GM23248 (cell line): ENCODE results near the gene IL10RB. TPM values are rescaled to one million over a fixed set of nuclear protein-coding genes. Genes with fewer than 3 reads are reported as not detected.

Experiments
- DNase-seq: peaks from one replicate; pipeline ENCODE4 v3.0.0-alpha.2; 2015
- H2AFZ ChIP-seq: fragments of 200-600 bp; sonication (generic); 2 replicates; pipeline ENCODE4 v1.6.1; 2016; ENCODE audit warnings: antibody characterized with exemption
- H3F3A ChIP-seq: fragments of 200-600 bp; sonication (generic); 2 replicates; pipeline ENCODE4 v1.6.1; 2016; ENCODE audit warnings: mild to moderate bottlenecking, antibody characterized with exemption, mixed run types; ENCODE audit not compliant: insufficient read depth
- H3K27ac ChIP-seq: fragments of 200-600 bp; sonication (generic); 2 replicates; pipeline ENCODE4 v1.5.1; 2016; ENCODE audit warnings: mild to moderate bottlenecking
- H3K27me3 ChIP-seq: fragments of 200-600 bp; sonication (generic); replicated peaks from 2 replicates; pipeline ENCODE4 v1.6.1; 2016; ENCODE audit warnings: mild to moderate bottlenecking; ENCODE audit not compliant: insufficient read depth
- H3K36me3 ChIP-seq: fragments of 200-600 bp; sonication (generic); 2 replicates; pipeline ENCODE4 v1.6.1; 2016; ENCODE audit warnings: low read depth, mild to moderate bottlenecking
- H3K4me1 ChIP-seq: fragments of 200-600 bp; sonication (generic); 2 replicates; pipeline ENCODE4 v1.6.1; 2016; ENCODE audit warnings: mild to moderate bottlenecking; ENCODE audit not compliant: insufficient read depth
- H3K4me2 ChIP-seq: fragments of 200-600 bp; sonication (generic); one replicate; pipeline ENCODE4 v1.6.1; 2016; ENCODE audit warnings: mild to moderate bottlenecking; ENCODE audit not compliant: unreplicated experiment
- H3K4me3 ChIP-seq: fragments of 200-600 bp; sonication (generic); 2 replicates; pipeline ENCODE4 v1.5.1; 2016; ENCODE audit warnings: mild to moderate bottlenecking
- H3K79me2 ChIP-seq: fragments of 200-600 bp; sonication (generic); 2 replicates; pipeline ENCODE4 v1.6.1; 2016; ENCODE audit warnings: mild to moderate bottlenecking; ENCODE audit not compliant: insufficient read depth
- H3K9ac ChIP-seq: fragments of 200-600 bp; sonication (generic); 2 replicates; pipeline ENCODE4 v1.6.1; 2016; ENCODE audit warnings: mild to moderate bottlenecking
- H3K9me2 ChIP-seq: fragments of 200-600 bp; sonication (generic); 2 replicates; pipeline ENCODE4 v1.6.1; 2016; ENCODE audit warnings: mixed run types, mild to moderate bottlenecking, moderate library complexity; ENCODE audit not compliant: insufficient read depth
- H3K9me3 ChIP-seq: fragments of 200-600 bp; sonication (generic); one replicate; pipeline ENCODE4 v1.6.1; 2017; ENCODE audit warnings: low read depth
- H4K20me1 ChIP-seq: fragments of 200-600 bp; sonication (generic); 2 replicates; pipeline ENCODE4 v1.6.0; 2016; ENCODE audit not compliant: insufficient read depth
- EZH2 ChIP-seq: fragments of 200-600 bp; sonication (generic); IDR thresholded peaks from 2 replicates; pipeline ENCODE4 v1.6.1; 2018; ENCODE audit warnings: antibody characterized with exemption, mild to moderate bottlenecking; ENCODE audit not compliant: insufficient read depth, poor library complexity, severe bottlenecking
- EZH2phosphoT487 ChIP-seq: fragments of 200-600 bp; sonication (generic); IDR thresholded peaks from 2 replicates; pipeline ENCODE4 v1.6.1; 2018; ENCODE audit warnings: antibody characterized with exemption, moderate library complexity, mild to moderate bottlenecking, low read depth; ENCODE audit not compliant: insufficient read depth
- WGBS, 2 experiments: methylation state at CpG; one replicate each; pipeline ENCODE4 v1.1.6; 2015 to 2017; ENCODE audit warnings: low lambda C conversion rate in 2 of 2, low coverage in 1 of 2; ENCODE audit errors: missing lambda C conversion rate in 2 of 2; 5-methylcytosine and 5-hydroxymethylcytosine counted together
- in situ Hi-C: fragments of 300-500 bp; cut with MboI; formaldehyde crosslinking; loops from 2 replicates; pipeline ENCODE4 v1.15.0; 2020
- polyA plus RNA-seq: library from polyadenylated mRNA; unstranded; fragments of >200 nt; fragmentation: Nextera tagmentation; extraction: Ambion mirVana; gene quantifications from 2 replicates; pipeline ENCODE4 v1.2.1, GENCODE V29; 2016
- total RNA-seq: library from RNA; depleted of rRNA; stranded (reverse); fragments of >200 nt; shearing (Covaris generic); gene quantifications from 2 replicates; pipeline ENCODE4 v1.2.3, GENCODE V29; 2014

Gene IL10RB
- total and polyA plus RNA-seq, 2 experiments from 2014 or later = 49.3 to 52.4 TPM

DNA sequence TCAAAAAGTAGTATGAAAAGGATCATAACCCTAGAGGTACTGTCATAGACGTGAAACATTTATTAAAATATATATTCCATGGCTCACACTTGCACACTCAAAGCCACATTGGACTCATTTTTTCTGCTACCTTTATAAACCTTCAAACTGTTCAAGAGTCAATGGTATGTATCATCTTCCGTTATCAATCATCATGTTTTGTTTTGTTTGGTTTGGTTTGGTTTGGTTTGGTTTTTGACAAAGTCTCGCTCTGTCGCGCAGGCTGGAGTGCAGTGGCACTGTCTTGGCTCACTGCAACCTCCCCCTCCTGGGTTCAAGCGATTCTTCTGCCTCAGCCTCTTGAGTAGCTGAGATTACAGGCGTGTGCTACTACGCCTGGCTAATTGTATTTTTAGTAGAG is 34.6 kb upstream of the IL10RB start:
- no peaks in the 10 kb centered on the region for H3K36me3 ChIP-seq
- H2AFZ ChIP-seq = no peak overlapping the region
- DNase-seq = no peak
- H3K27ac ChIP-seq = no peak overlapping the region
- 0 out of 2 replicates have a peak, but pooled peaks cover 4% of the 10 kb centered on the region for H3F3A ChIP-seq
- TF ChIP-seq EZH2phosphoT487 (no peak), EZH2 (no peak)
- peaks cover 5% of the 10 kb centered on the region; the same call in 1 of the 2 replicates for H3K4me1 ChIP-seq
- no peaks in the 10 kb centered on the region for H3K27me3 ChIP-seq
- peak overlapping the region; percentile 92 for H3K4me2 ChIP-seq
- peak overlapping the region; percentile 97; the same call in 1 of the 2 replicates for H3K9ac ChIP-seq
- H3K4me3 ChIP-seq = peak overlapping the region; percentile 93
- H4K20me1 ChIP-seq = no peaks in the 10 kb centered on the region
- no peaks in the 10 kb centered on the region for H3K9me2 ChIP-seq
- H3K9me3 ChIP-seq = no peaks in the 10 kb centered on the region
- in situ Hi-C loops = no loop called here
- peaks cover 50% of the 10 kb centered on the region for H3K79me2 ChIP-seq
- WGBS, 2 experiments = 89 to 91% methylated on average over 8 of the region's 8 CpGs

DNA sequence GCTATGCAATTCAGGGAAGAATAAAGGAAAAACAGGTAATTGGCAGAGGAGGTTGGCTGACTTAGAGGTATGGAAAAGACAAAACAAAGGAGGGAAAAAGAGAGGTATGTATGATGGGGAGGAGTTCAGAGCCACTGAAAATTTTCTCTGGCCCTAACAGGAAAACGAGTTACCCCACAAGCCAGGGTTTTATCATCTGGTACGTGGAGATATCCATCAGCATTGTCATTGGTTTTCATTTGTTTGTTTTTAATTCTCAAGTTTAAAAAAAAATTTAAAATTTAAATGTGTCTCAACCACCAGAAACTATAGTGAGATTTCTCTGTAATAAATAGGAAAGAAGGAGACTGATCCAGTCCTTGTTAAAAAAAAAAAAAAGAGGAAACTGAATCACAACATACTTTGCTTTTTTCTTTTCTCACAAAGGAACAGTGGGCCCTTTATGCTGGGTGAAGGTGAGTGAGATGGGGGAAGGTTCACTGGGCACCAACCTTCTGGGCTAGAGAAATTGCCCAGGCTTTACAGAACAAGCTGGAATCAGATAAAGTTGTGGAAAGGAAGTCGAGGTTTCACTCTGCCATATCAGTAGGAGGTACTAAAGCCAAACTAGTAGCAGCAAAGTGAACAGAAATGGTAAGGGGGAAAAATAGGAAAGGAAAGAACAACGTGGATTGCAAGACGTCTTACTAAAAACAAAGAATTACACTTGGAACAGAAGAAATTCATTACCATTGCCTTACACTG is 33.7 kb upstream of the IL10RB start:
- no peak overlapping the region for H3K9ac ChIP-seq
- no peaks in the 10 kb centered on the region for H3K9me3 ChIP-seq
- no peak for TF ChIP-seq EZH2
- no peak for TF ChIP-seq EZH2phosphoT487
- H2AFZ ChIP-seq = no peak overlapping the region
- H3F3A ChIP-seq = 0 out of 2 replicates have a peak, but pooled peaks cover 4% of the 10 kb centered on the region
- peaks cover 52% of the 10 kb centered on the region for H3K79me2 ChIP-seq
- in situ Hi-C loops = no loop called here
- no peaks in the 10 kb centered on the region for H3K36me3 ChIP-seq
- H3K27me3 ChIP-seq = no peaks in the 10 kb centered on the region
- no peak overlapping the region for H3K4me3 ChIP-seq
- peaks cover 5% of the 10 kb centered on the region; the same call in 1 of the 2 replicates for H3K4me1 ChIP-seq
- no peaks in the 10 kb centered on the region for H3K9me2 ChIP-seq
- no peaks in the 10 kb centered on the region for H4K20me1 ChIP-seq
- H3K4me2 ChIP-seq = no peak overlapping the region
- no peak overlapping the region for H3K27ac ChIP-seq
- DNase-seq = no peak
- WGBS, 2 experiments = 76 to 82% methylated on average over 5 of the region's 5 CpGs

DNA sequence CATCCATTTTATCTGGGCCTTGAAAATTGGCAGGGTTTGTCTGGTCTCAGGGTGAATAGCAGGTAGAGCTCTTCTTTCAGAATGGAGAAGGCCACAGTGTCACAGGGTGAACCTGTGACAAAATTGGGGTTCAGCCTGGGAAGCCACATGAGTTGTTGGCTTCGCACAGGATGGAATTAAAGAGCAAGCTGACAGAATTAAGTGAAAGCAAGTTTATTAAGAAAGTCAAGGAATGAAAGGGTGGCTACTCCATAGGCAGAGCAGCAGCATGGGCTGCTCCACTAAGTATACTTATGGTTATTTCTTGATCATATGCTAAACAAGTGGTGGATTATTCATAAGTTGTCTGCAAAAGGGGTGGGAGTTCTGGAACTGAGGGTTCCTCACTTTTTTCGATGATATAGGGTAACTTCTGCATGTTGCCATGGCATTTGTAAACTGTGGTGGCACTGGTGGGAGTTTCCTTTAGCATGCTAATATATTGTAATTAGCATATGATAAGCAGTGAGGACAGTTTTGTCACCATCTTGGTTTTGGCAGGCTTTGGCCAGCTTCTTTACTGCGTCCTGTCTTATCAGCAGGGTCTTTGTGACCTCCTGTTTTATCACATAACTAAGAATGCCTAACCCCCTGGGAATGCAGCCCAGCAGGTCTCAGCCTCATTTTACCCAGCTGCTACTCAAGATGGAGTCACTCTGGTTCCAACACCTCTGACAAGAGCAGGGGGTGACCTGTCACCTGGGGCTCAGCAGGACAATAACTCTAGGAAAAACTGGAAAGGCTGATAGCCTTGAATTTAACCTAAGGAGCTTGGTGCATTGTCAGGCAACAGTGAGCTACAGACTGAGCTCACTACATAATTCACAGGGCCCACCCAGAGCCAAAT is 31.3 kb upstream of the IL10RB start:
- Histone ChIP-seq H3K9me2 (no peaks in the 10 kb centered on the region), H4K20me1 (no peaks in the 10 kb centered on the region; the same call in 1 of the 2 replicates), H3K36me3 (no peaks in the 10 kb centered on the region), H3K4me2 (no peak overlapping the region), H3K9me3 (no peaks in the 10 kb centered on the region), H3K4me3 (no peak overlapping the region), H2AFZ (no peak overlapping the region), H3K79me2 (peaks cover 56% of the 10 kb centered on the region), H3F3A (peaks cover 10% of the 10 kb centered on the region; the same call in 1 of the 2 replicates), H3K27ac (no peak overlapping the region), H3K9ac (no peak overlapping the region), H3K4me1 (peaks cover 9% of the 10 kb centered on the region), H3K27me3 (no peaks in the 10 kb centered on the region)
- in situ Hi-C loops = no loop called here
- DNase-seq = no peak
- 96 to 98% methylated on average over 3 of the region's 3 CpGs for WGBS, 2 experiments
- no peak for TF ChIP-seq EZH2phosphoT487
- TF ChIP-seq EZH2 = no peak

DNA sequence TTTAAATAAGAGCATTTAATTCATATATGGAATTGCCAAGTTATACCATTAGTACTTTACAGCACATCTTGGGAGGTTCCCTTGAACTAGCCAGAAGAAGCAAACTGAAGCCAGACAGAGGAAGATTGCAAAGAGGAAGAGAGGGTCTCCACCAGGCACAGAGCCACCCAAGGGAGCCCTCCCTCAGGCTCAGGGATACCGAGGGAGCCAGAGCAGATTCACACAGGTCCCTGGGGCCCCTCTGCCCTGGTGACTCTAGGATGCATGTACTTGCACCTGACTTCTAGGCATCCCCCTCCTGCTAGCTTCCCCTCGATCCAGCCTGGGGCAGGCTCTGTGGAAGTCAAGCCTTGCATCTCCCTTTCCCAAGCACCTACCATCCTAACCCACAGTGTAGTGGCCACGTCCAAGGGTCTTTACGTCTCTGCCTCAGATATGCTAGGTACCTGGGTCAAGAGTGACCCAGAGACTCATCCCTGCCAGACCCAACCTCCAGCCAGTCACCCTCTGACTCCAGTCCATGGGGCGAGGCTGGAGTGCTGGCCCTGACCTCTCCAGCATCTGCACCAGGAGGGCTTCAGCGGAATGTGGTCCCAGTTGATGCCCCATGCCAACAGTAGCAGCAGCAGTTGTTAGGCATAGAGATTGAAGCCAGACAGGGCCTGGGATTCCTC is 30.0 kb upstream of the IL10RB start:
- H3K27me3 ChIP-seq = no peaks in the 10 kb centered on the region
- peaks cover 49% of the 10 kb centered on the region for H3K79me2 ChIP-seq
- H3K9me2 ChIP-seq = no peaks in the 10 kb centered on the region

More for the DNA sequence above, 30.0 kb upstream of the IL10RB start:
- H3K4me1 ChIP-seq = peaks cover 8% of the 10 kb centered on the region
- H3K4me3 ChIP-seq = no peak overlapping the region
- H3K27ac ChIP-seq = no peak overlapping the region
- H4K20me1 ChIP-seq = no peaks in the 10 kb centered on the region; the same call in 1 of the 2 replicates
- H3K9me3 ChIP-seq = no peaks in the 10 kb centered on the region
- no peak for TF ChIP-seq EZH2
- TF ChIP-seq EZH2phosphoT487 = no peak
- H3K9ac ChIP-seq = no peak overlapping the region
- no peak overlapping the region for H2AFZ ChIP-seq
- no peak overlapping the region for H3K4me2 ChIP-seq
- no peak for DNase-seq
- in situ Hi-C loops = no loop called here
- WGBS, 2 experiments = 98% methylated on average over 6 of the region's 6 CpGs
- H3K36me3 ChIP-seq = no peaks in the 10 kb centered on the region
- H3F3A ChIP-seq = peaks cover 6% of the 10 kb centered on the region; the same call in 1 of the 2 replicates
